Neural progenitor cell (in vitro differentiated cells): ENCODE data around the gene PIP4K2B.

Experiments
- EZH2 ChIP-seq: fragments of 200-600 bp; sonication (generic); IDR thresholded peaks from 2 replicates; pipeline ENCODE4 v1.6.1; 2017; ENCODE audit warnings: antibody characterized with exemption, mild to moderate bottlenecking, moderate library complexity
- TF ChIP-seq, protein P1 (sequence below): fragments of 200-600 bp; sonication (generic); IDR thresholded peaks from 2 replicates; pipeline ENCODE4 v1.5.1; 2017; ENCODE audit warnings: antibody characterized with exemption, mild to moderate bottlenecking

DNA sequence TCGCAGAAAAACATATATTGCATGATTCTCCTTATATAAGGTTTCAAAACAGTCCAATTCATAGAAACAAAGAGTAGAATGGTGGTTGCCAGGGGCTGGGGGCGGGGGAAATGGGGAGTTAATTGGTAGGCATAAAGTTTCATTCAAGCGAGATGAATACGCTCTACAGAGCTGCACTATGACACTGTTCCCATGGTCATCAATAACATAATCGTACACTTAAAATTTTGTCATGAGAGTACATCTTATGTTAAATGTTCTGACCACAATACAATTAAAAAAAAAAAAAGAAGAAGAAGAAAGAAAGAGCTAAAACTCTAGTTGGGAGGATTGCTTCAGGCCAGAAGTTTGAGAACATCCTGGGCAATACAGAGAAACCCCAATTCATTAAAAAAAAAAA, 5.1 kb downstream of the PIP4K2B start:
- TF ChIP-seq, protein P1, sequence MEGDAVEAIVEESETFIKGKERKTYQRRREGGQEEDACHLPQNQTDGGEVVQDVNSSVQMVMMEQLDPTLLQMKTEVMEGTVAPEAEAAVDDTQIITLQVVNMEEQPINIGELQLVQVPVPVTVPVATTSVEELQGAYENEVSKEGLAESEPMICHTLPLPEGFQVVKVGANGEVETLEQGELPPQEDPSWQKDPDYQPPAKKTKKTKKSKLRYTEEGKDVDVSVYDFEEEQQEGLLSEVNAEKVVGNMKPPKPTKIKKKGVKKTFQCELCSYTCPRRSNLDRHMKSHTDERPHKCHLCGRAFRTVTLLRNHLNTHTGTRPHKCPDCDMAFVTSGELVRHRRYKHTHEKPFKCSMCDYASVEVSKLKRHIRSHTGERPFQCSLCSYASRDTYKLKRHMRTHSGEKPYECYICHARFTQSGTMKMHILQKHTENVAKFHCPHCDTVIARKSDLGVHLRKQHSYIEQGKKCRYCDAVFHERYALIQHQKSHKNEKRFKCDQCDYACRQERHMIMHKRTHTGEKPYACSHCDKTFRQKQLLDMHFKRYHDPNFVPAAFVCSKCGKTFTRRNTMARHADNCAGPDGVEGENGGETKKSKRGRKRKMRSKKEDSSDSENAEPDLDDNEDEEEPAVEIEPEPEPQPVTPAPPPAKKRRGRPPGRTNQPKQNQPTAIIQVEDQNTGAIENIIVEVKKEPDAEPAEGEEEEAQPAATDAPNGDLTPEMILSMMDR, result no peak
- TF ChIP-seq EZH2, result no peak
